HCT116 (cell line): ENCODE data around the gene ANKS1A.

Experiments used
- ATF3 ChIP-seq: IDR thresholded peaks from 2 replicates; pipeline ENCODE4 v1.6.1; 2012
- CEBPB ChIP-seq: IDR thresholded peaks from 2 replicates; pipeline ENCODE4 v1.6.1; 2012; ENCODE audit warnings: low read depth
- CTCF ChIP-seq, 3 experiments: fragments of 200-600 bp in 1 of 3; sonication (generic) in 1 of 3; IDR thresholded peaks in 2 of 3; conservative IDR thresholded peaks in 1 of 3; 2 replicates each; pipeline ENCODE4 v1.5.1; 2012 to 2017; ENCODE audit warnings: low read depth in 2 of 3, low read length in 2 of 3, antibody characterized with exemption in 1 of 3, borderline replicate concordance in 1 of 3, control low read depth in 1 of 3, mild to moderate bottlenecking in 1 of 3, mixed read lengths in 1 of 3, mixed run types in 1 of 3, moderate library complexity in 1 of 3; ENCODE audit not compliant: insufficient read depth in 1 of 3
- EZH2 ChIP-seq: fragments of 200-600 bp; sonication (generic); IDR thresholded peaks from 2 replicates; pipeline ENCODE4 v1.6.1; 2017; ENCODE audit warnings: antibody characterized with exemption, mixed run types
- EZH2phosphoT487 ChIP-seq: fragments of 200-600 bp; IDR thresholded peaks from 2 replicates; pipeline ENCODE4 v1.6.1; 2018; ENCODE audit warnings: antibody characterized with exemption, borderline replicate concordance
- MAX ChIP-seq: IDR thresholded peaks from 2 replicates; pipeline ENCODE4 v1.6.1; 2012
- POLR2A ChIP-seq: IDR thresholded peaks from 2 replicates; pipeline ENCODE4 v1.7.0; 2011; ENCODE audit warnings: borderline replicate concordance; ENCODE audit not compliant: insufficient read depth, insufficient read length; ENCODE audit errors: extremely low read depth
- POLR2AphosphoS5 ChIP-seq: IDR thresholded peaks from 2 replicates; pipeline ENCODE4 v1.6.1; 2011; ENCODE audit warnings: mild to moderate bottlenecking, low read depth, low read length, moderate library complexity
- YY1 ChIP-seq: IDR thresholded peaks from 2 replicates; pipeline ENCODE4 v1.6.1; 2011; ENCODE audit warnings: low read length, low read depth, moderate library complexity, mild to moderate bottlenecking; ENCODE audit not compliant: insufficient replicate concordance; ENCODE audit errors: extremely low read depth
- ZBTB33 ChIP-seq: IDR thresholded peaks from 2 replicates; pipeline ENCODE4 v1.6.1; 2011; ENCODE audit warnings: mild to moderate bottlenecking, low read length, moderate library complexity; ENCODE audit not compliant: insufficient replicate concordance; ENCODE audit errors: extremely low read depth
- TF ChIP-seq, protein P1 (sequence below): IDR thresholded peaks from 2 replicates; pipeline ENCODE4 v1.6.1; 2012; ENCODE audit warnings: low read depth

DNA sequence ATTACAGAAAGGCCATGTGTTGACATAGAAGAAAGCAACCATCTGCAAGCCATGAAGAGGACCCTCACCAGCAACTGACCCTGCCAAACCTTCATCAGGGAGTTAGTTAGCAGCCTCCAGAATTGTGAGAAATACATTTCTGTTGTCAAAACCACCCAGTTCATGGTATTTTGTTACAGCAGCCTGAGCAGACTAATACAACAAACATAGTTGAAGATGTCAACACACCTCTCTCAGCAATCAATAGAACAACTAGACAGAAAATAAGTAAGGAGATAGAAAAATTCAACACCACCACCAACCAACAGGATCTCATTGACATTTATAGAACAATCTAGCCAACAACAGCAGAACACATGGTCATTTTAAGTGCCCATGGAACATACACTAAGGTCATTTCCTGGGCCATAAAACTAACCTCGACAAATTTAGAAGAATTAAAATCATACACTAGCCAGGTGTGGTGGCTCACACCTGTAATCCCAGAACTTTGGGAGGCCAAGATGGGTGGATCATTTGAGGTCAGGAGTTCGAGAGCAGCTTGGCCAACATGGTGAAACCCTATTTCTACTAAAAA is 219.3 kb downstream of the ANKS1A start:
- TF ChIP-seq POLR2A, result no peak
- TF ChIP-seq CTCF (IDR thresholded peaks at IDR 0.05 in 2 of 3, conservative IDR thresholded peaks at IDR 0.05 in 1 of 3; ENCODE audit: borderline replicate concordance in 1 of 3, insufficient read depth in 1 of 3, low read depth in 2 of 3, low read length in 2 of 3), result no peak
- no peak for TF ChIP-seq MAX
- TF ChIP-seq, protein P1, sequence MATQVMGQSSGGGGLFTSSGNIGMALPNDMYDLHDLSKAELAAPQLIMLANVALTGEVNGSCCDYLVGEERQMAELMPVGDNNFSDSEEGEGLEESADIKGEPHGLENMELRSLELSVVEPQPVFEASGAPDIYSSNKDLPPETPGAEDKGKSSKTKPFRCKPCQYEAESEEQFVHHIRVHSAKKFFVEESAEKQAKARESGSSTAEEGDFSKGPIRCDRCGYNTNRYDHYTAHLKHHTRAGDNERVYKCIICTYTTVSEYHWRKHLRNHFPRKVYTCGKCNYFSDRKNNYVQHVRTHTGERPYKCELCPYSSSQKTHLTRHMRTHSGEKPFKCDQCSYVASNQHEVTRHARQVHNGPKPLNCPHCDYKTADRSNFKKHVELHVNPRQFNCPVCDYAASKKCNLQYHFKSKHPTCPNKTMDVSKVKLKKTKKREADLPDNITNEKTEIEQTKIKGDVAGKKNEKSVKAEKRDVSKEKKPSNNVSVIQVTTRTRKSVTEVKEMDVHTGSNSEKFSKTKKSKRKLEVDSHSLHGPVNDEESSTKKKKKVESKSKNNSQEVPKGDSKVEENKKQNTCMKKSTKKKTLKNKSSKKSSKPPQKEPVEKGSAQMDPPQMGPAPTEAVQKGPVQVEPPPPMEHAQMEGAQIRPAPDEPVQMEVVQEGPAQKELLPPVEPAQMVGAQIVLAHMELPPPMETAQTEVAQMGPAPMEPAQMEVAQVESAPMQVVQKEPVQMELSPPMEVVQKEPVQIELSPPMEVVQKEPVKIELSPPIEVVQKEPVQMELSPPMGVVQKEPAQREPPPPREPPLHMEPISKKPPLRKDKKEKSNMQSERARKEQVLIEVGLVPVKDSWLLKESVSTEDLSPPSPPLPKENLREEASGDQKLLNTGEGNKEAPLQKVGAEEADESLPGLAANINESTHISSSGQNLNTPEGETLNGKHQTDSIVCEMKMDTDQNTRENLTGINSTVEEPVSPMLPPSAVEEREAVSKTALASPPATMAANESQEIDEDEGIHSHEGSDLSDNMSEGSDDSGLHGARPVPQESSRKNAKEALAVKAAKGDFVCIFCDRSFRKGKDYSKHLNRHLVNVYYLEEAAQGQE, result no peak
- TF ChIP-seq YY1, result no peak
- TF ChIP-seq CEBPB, result no peak
- no peak for TF ChIP-seq EZH2
- TF ChIP-seq POLR2AphosphoS5, result no peak
- no peak for TF ChIP-seq ATF3
- no peak for TF ChIP-seq EZH2phosphoT487
- no peak for TF ChIP-seq ZBTB33
